PC-3 (cell line): ENCODE results near the gene BSG. TPM values are rescaled to one million over a fixed set of nuclear protein-coding genes. Genes with fewer than 3 reads are reported as not detected.

Source experiments
- ATAC-seq: fragments of 200-7000 bp; cut with Tn5 transposase; 2 replicates; pipeline ENCODE4 v1.9.1; 2020; ENCODE audit warnings: mild to moderate bottlenecking, moderate library complexity
- BruUV-seq: library from RNA; stranded (reverse); fragments of 400-500 nt; replicated peaks from 2 replicates; lab custom pipeline; 2021; lab: Mats Ljungman, UMichigan
- CTCF ChIA-PET: fragments of 300-600 bp; sonication (Branson Sonifier 250); formaldehyde crosslinking; loops from one replicate; lab custom pipeline; 2022; ENCODE audit warnings: antibody characterized with exemption; lab: Charles Lee
- POLR2A ChIA-PET: fragments of 300-600 bp; sonication (Branson Sonifier 250); formaldehyde crosslinking; loops from one replicate; lab custom pipeline; 2022; ENCODE audit warnings: antibody characterized with exemption; ENCODE audit not compliant: unreplicated experiment; lab: Charles Lee
- DNase-seq: peaks from one replicate; pipeline ENCODE4 v3.0.0-alpha.2; 2015
- H2AFZ ChIP-seq: fragments of 300-600 bp; sonication (generic); 2 replicates; pipeline ENCODE4 v1.6.0; 2016; ENCODE audit warnings: antibody characterized with exemption, low read length
- H3F3A ChIP-seq: fragments of 300-600 bp; sonication (generic); one replicate; pipeline ENCODE4 v1.6.0; 2017; ENCODE audit warnings: antibody characterized with exemption, low read length, control low read depth, mild to moderate bottlenecking; ENCODE audit not compliant: unreplicated experiment
- H3K27ac ChIP-seq: fragments of 300-600 bp; sonication (generic); 2 replicates; pipeline ENCODE4 v1.5.1; 2016; ENCODE audit warnings: mild to moderate bottlenecking, low read length
- H3K27me3 ChIP-seq: fragments of 300-600 bp; sonication (generic); 2 replicates; pipeline ENCODE4 v1.6.1; 2016; ENCODE audit warnings: low read length, mixed read lengths
- H3K36me3 ChIP-seq: fragments of 300-600 bp; sonication (generic); 2 replicates; pipeline ENCODE4 v1.6.1; 2016; ENCODE audit warnings: low read depth, mixed run types, low read length, mixed read lengths
- H3K4me1 ChIP-seq: fragments of 300-600 bp; sonication (generic); 2 replicates; pipeline ENCODE4 v1.5.1; 2016; ENCODE audit warnings: low read length; ENCODE audit not compliant: insufficient read depth
- H3K4me2 ChIP-seq: fragments of 300-600 bp; sonication (generic); 2 replicates; pipeline ENCODE4 v1.6.0; 2016; ENCODE audit warnings: low read length
- H3K4me3 ChIP-seq: fragments of 300-600 bp; sonication (generic); 2 replicates; pipeline ENCODE4 v1.5.1; 2016; ENCODE audit warnings: mild to moderate bottlenecking, low read length, mixed read lengths
- H3K79me2 ChIP-seq: fragments of 300-600 bp; sonication (generic); 2 replicates; pipeline ENCODE4 v1.6.1; 2017; ENCODE audit warnings: low read length, mixed read lengths
- H3K9ac ChIP-seq: fragments of 300-600 bp; sonication (generic); 2 replicates; pipeline ENCODE4 v1.6.0; 2016; ENCODE audit warnings: mild to moderate bottlenecking, low read length
- H3K9me2 ChIP-seq: fragments of 300-600 bp; sonication (generic); replicated peaks from 2 replicates; pipeline ENCODE4 v1.6.1; 2016; ENCODE audit warnings: mixed run types, low read length, mixed read lengths
- H3K9me3 ChIP-seq: fragments of 300-600 bp; sonication (generic); 2 replicates; pipeline ENCODE4 v1.6.1; 2016; ENCODE audit warnings: low read length, mixed read lengths
- H4K20me1 ChIP-seq: fragments of 300-600 bp; sonication (generic); 2 replicates; pipeline ENCODE4 v1.6.1; 2016; ENCODE audit warnings: low read length, mixed read lengths
- EZH2 ChIP-seq: fragments of 300-600 bp; sonication (generic); IDR thresholded peaks from one replicate; pipeline ENCODE4 v1.6.1; 2017; ENCODE audit warnings: antibody characterized with exemption, mild to moderate bottlenecking, low read length; ENCODE audit not compliant: unreplicated experiment
- EZH2phosphoT487 ChIP-seq: fragments of 300-600 bp; sonication (generic); IDR thresholded peaks from 2 replicates; pipeline ENCODE4 v1.6.1; 2018; ENCODE audit warnings: mild to moderate bottlenecking, antibody characterized with exemption, low read length, borderline replicate concordance
- intact Hi-C: fragments of 100-400 bp; cut with micrococcal nuclease; formaldehyde crosslinking; loops from 2 replicates; pipeline ENCODE4 v1.9.0; 2023
- total RNA-seq: library from RNA; depleted of rRNA; stranded (reverse); fragments of >200 nt; gene quantifications from 2 replicates; pipeline ENCODE4 v1.2.3, GENCODE V29; 2014
- TF ChIP-seq, protein P1 (sequence below): fragments of 300-600 bp; sonication (generic); conservative IDR thresholded peaks from 2 replicates; pipeline ENCODE4 v1.5.1; 2017; ENCODE audit warnings: antibody characterized with exemption, low read depth, mild to moderate bottlenecking, low read length

Gene BSG
- total RNA-seq, 1 experiment from 2014 or later: 458 TPM

DNA sequence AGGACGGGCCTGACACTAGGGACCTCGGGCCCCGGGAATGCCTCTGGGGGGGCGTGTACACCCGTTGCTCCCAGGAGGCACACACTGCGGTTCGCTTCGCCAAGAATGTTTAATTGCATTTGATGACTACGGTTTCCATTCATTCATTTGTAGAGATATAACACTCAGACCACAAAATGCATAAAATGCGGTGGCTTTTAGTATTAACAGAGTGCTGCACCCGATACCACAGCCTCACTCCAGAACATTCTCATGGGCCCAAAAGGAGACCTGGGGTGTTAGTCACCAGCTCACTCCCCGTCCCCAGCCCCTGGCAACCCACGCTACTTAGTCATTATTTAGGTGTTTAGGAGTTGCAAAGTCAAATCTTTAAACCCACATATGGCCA is 39.1 kb downstream of the BSG start:
- no peaks in the 10 kb centered on the region; the same call in 1 of the 2 replicates for H3K36me3 ChIP-seq
- BruUV-seq: no TSS peak
- no peak overlapping the region for H3K27ac ChIP-seq
- H3K27me3 ChIP-seq: no peaks in the 10 kb centered on the region
- no peak overlapping the region for H3K9ac ChIP-seq
- H3K79me2 ChIP-seq: no peaks in the 10 kb centered on the region
- TF ChIP-seq EZH2 (no peak), EZH2phosphoT487 (no peak)
- TF ChIP-seq, protein P1, sequence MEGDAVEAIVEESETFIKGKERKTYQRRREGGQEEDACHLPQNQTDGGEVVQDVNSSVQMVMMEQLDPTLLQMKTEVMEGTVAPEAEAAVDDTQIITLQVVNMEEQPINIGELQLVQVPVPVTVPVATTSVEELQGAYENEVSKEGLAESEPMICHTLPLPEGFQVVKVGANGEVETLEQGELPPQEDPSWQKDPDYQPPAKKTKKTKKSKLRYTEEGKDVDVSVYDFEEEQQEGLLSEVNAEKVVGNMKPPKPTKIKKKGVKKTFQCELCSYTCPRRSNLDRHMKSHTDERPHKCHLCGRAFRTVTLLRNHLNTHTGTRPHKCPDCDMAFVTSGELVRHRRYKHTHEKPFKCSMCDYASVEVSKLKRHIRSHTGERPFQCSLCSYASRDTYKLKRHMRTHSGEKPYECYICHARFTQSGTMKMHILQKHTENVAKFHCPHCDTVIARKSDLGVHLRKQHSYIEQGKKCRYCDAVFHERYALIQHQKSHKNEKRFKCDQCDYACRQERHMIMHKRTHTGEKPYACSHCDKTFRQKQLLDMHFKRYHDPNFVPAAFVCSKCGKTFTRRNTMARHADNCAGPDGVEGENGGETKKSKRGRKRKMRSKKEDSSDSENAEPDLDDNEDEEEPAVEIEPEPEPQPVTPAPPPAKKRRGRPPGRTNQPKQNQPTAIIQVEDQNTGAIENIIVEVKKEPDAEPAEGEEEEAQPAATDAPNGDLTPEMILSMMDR: no peak
- ChIA-PET CTCF (no interaction called here), POLR2A (no interaction called here)
- intact Hi-C loops: no loop called here
- no peaks in the 10 kb centered on the region for H3K4me1 ChIP-seq
- H3K4me3 ChIP-seq: no peak overlapping the region
- H3F3A ChIP-seq: no peaks in the 10 kb centered on the region
- H3K9me3 ChIP-seq: no peaks in the 10 kb centered on the region
- DNase-seq (peak; percentile 48), ATAC-seq (peak; percentile 80)
- H4K20me1 ChIP-seq: no peaks in the 10 kb centered on the region
- no peaks in the 10 kb centered on the region for H3K9me2 ChIP-seq
- no peak overlapping the region for H3K4me2 ChIP-seq
- no peak overlapping the region for H2AFZ ChIP-seq

DNA sequence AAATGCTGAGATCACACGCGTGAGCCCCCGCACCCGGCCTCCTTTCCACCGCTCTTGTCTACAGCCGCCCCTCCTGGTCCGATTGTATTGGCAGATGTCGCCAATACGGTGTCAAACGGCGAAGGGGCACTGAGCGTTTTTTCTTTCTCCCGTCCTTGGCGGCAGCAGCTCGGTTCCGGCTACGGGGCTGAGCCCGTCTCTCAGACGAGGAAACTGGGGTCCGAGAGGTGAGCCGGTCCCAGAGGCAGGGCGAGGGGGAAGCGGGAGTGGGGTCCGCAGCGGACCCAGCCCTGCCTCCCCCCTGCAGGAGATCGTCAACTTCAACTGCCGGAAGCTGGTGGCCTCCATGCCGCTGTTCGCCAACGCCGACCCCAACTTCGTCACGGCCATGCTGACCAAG is 40.5 kb downstream of the BSG start:
- no peak overlapping the region for H3K4me2 ChIP-seq
- H3F3A ChIP-seq: no peaks in the 10 kb centered on the region
- ChIA-PET POLR2A (no interaction called here), CTCF (no interaction called here)
- no peaks in the 10 kb centered on the region for H3K9me3 ChIP-seq
- H3K9me2 ChIP-seq: no peaks in the 10 kb centered on the region
- H3K4me3 ChIP-seq: no peak overlapping the region
- no peak overlapping the region for H3K9ac ChIP-seq
- H3K27me3 ChIP-seq: no peaks in the 10 kb centered on the region
- ATAC-seq (no peak), DNase-seq (no peak)
- intact Hi-C loops: no loop called here
- H3K36me3 ChIP-seq: no peaks in the 10 kb centered on the region; the same call in 1 of the 2 replicates
- H4K20me1 ChIP-seq: no peaks in the 10 kb centered on the region
- H3K27ac ChIP-seq: no peak overlapping the region
- H3K79me2 ChIP-seq: no peaks in the 10 kb centered on the region
- no peaks in the 10 kb centered on the region for H3K4me1 ChIP-seq
- no TSS peak for BruUV-seq
- no peak overlapping the region for H2AFZ ChIP-seq
- TF ChIP-seq EZH2 (no peak), EZH2phosphoT487 (no peak)
- TF ChIP-seq, protein P1: no peak

DNA sequence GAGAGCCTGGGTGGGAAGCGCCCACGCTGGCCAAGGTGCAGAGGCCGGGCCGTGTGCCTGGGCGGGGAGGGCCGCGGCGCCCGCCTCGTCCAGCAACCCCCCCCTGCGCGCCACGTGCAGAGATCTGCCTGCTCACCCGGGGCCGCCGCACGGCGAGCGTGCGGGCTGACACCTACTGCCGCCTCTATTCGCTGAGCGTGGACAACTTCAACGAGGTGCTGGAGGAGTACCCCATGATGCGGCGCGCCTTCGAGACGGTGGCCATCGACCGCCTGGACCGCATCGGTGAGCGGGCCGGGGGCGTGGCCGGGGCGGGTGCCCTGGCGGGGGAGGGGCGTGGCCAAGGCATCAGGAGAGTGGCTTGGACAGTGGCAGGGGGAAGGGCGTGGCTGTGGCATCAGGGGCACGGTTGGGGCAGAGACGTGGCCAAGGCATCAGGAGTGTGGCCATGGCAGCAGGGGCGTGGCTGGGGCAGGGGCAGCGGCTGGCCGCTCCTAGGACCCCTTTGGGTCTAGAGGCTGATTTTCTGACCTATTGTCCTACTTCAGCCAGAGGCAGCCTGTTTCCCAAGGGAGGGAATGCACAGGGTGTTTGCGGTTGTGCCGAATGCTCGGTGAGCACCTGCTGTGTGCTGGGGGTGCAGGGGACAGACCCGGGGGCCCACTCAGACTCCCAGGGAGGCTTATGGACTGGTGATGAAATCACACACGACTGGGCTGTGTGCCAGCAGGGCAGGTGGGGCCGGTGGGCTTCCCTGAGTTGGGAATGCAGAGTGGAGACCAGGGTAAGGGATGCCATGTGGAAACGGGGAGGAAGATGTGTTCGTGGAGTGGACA is 41.6 kb downstream of the BSG start:
- Histone ChIP-seq H3K9me3 (no peaks in the 10 kb centered on the region), H3K4me2 (no peak overlapping the region), H3K27ac (no peak overlapping the region), H4K20me1 (no peaks in the 10 kb centered on the region), H3K36me3 (no peaks in the 10 kb centered on the region; the same call in 1 of the 2 replicates), H3F3A (no peaks in the 10 kb centered on the region), H3K4me1 (no peaks in the 10 kb centered on the region), H3K9ac (no peak overlapping the region), H3K79me2 (no peaks in the 10 kb centered on the region), H3K27me3 (no peaks in the 10 kb centered on the region), H3K4me3 (no peak overlapping the region), H3K9me2 (no peaks in the 10 kb centered on the region), H2AFZ (no peak overlapping the region)
- TF ChIP-seq, protein P1: no peak
- no peak for TF ChIP-seq EZH2phosphoT487
- TF ChIP-seq EZH2: no peak
- no TSS peak for BruUV-seq
- no peak for DNase-seq
- CTCF ChIA-PET: no interaction called here
- intact Hi-C loops: no loop called here
- POLR2A ChIA-PET: no interaction called here
- no peak for ATAC-seq
